ENCODE measurements around the gene PDHB. TPM values are rescaled to one million over a fixed set of nuclear protein-coding genes. Genes with fewer than 3 reads are reported as not detected.

The PDHB gene
- total RNA-seq, 2 donors from 2014 or later: 59.3 to 83.5 TPM

- no peak for TF ChIP-seq CTCF (IDR thresholded peaks at IDR 0.05)
- Histone ChIP-seq H3K4me3 (no peak overlapping the region), H3K9me3 (no peaks in the 10 kb centered on the region), H3K27me3 (replicated peaks; ENCODE audit: insufficient read depth) (no peaks in the 10 kb centered on the region), H3K4me1 (ENCODE audit: control insufficient read depth in 1 of 2, low read depth in 2 of 2) (peaks cover 0 to 3% of the 10 kb centered on the region in 2 donors), H3K36me3 (no peaks in the 10 kb centered on the region), H3K27ac (no peak overlapping the region)
- DNase-seq (ENCODE audit: low spot score) (no peak), ATAC-seq (ENCODE audit: insufficient number of reproducible peaks, low FRiP score, low read depth) (no peak)
Measured at GRCh38 chr3:58474348-58474911, 40.8 kb upstream of the PDHB start.

DNA sequence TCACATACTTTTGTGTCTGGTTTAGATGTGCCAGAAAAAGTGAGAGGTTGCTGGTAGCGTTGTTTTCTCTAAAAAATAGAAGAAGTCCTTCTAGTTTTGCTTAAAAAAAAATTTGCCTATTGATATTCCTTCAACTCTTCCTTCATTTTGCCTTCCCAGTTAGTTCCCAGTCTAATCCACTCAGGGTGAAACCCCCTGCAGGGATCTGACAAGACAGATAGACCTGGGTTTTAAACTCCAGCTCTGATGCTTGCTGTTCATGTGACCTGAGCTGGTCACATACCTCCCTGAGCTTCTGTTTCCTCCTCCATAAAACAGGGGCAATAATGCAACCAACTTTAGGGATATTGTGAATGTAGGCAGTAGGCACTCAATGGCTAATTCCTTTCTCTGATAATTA is 39.6 kb upstream of the PDHB start:
- ATAC-seq (ENCODE audit: insufficient number of reproducible peaks, low FRiP score, low read depth) (no peak), DNase-seq (ENCODE audit: low spot score) (no peak)
- Histone ChIP-seq H3K27ac (no peak overlapping the region), H3K4me1 (ENCODE audit: control insufficient read depth in 1 of 2, low read depth in 2 of 2) (peaks cover 0 to 3% of the 10 kb centered on the region in 2 donors), H3K27me3 (replicated peaks; ENCODE audit: insufficient read depth) (no peaks in the 10 kb centered on the region), H3K36me3 (no peaks in the 10 kb centered on the region), H3K4me3 (no peak overlapping the region), H3K9me3 (no peaks in the 10 kb centered on the region)
- no peak for TF ChIP-seq CTCF (IDR thresholded peaks at IDR 0.05)

- H3K27ac ChIP-seq: no peak overlapping the region
- TF ChIP-seq CTCF (IDR thresholded peaks at IDR 0.05): no peak
- no peak for DNase-seq (ENCODE audit: low spot score)
Measured at GRCh38 chr3:58471025-58471887, 37.6 kb upstream of the PDHB start.

DNA sequence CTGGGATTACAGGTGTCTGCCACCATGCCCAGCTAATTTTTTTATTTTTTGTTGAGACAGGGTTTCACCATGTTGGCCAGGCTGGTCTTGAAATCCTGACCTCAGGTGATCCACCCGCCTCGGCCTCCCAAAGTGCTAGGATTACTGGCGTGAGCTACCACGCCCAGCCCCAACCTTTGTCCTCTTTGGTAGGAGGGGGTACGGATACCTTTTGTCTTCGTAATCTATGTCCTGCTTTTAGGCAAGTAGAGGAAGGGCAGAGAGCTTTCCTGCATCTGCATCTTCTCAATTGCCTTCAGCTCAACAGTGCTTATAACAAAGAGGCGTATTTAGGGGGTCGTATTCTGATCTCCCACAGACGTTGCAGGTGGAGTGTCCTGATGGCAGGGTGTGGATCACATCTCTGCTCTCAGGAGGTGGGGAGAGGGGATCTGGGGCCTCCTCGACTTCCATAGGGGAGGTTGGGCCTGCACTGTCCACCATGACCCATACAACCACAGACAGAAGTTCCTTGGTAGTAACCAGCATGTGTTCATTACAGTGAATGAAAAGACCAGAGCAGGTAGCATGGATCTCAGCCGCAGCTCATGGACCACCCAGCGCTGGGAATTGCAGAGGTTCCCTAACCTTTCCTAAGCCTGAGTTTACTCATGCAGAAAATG is 36.9 kb upstream of the PDHB start:
- Histone ChIP-seq H3K4me1 (ENCODE audit: control insufficient read depth in 1 of 2, low read depth in 2 of 2) (peaks cover 0 to 3% of the 10 kb centered on the region in 2 donors), H3K36me3 (no peaks in the 10 kb centered on the region), H3K27me3 (replicated peaks; ENCODE audit: insufficient read depth) (no peaks in the 10 kb centered on the region), H3K27ac (no peak overlapping the region), H3K4me3 (no peak overlapping the region), H3K9me3 (no peaks in the 10 kb centered on the region)
- no peak for TF ChIP-seq CTCF (IDR thresholded peaks at IDR 0.05)
- no peak for DNase-seq (ENCODE audit: low spot score)
- no peak for ATAC-seq (ENCODE audit: insufficient number of reproducible peaks, low FRiP score, low read depth)

More at GRCh38 chr3:58471025-58471887, 37.6 kb upstream of the PDHB start:
- Histone ChIP-seq H3K4me3 (no peak overlapping the region), H3K4me1 (ENCODE audit: control insufficient read depth in 1 of 2, low read depth in 2 of 2) (peaks cover 0 to 3% of the 10 kb centered on the region in 2 donors), H3K36me3 (no peaks in the 10 kb centered on the region), H3K9me3 (no peaks in the 10 kb centered on the region), H3K27me3 (replicated peaks; ENCODE audit: insufficient read depth) (no peaks in the 10 kb centered on the region)
- ATAC-seq (ENCODE audit: insufficient number of reproducible peaks, low FRiP score, low read depth): no peak

DNA sequence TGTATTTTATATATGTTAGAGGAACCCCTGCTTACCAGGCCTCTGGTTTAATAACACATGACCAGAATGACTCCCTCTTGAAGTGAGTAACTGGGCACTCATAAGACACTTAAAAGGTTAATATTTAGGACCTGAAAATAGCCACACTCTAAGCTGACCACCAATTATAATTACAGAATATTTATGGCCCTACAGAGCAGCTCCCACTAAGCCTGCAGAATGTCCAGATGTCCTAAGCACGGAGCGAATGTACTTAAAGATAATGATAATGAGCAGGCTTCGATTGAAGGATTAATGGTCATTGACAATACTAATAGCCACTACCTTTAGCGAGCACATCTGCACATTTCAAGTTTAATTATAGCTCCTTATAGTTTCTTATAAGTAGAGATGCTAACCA is 35.5 kb upstream of the PDHB start:
- no peak for ATAC-seq (ENCODE audit: insufficient number of reproducible peaks, low FRiP score, low read depth)
- Histone ChIP-seq H3K9me3 (no peaks in the 10 kb centered on the region), H3K4me3 (no peak overlapping the region), H3K27ac (no peak overlapping the region), H3K36me3 (no peaks in the 10 kb centered on the region), H3K27me3 (replicated peaks; ENCODE audit: insufficient read depth) (no peaks in the 10 kb centered on the region), H3K4me1 (ENCODE audit: control insufficient read depth in 1 of 2, low read depth in 2 of 2) (peaks cover 0 to 3% of the 10 kb centered on the region in 2 donors)
- no peak for TF ChIP-seq CTCF (IDR thresholded peaks at IDR 0.05)
- DNase-seq (ENCODE audit: low spot score): no peak
